22Rv1 (cell line): ENCODE measurements around the gene NFASC.

Experiments used
- H3K27ac ChIP-seq: fragments of 450-650 bp; 2 replicates; pipeline ENCODE4 v1.5.1; 2017
- CTCF ChIP-seq: fragments of 450-650 bp; IDR thresholded peaks from 2 replicates; pipeline ENCODE4 v1.5.1; 2017; ENCODE audit warnings: mild to moderate bottlenecking
- ZFX ChIP-seq: fragments of 450-650 bp; IDR thresholded peaks from 2 replicates; pipeline ENCODE4 v1.6.1; 2017; ENCODE audit warnings: antibody characterized with exemption, borderline replicate concordance

NFASC gene

GRCh38 chr1:205024679-205025078 is 154.0 kb downstream of the NFASC start:
- no peak overlapping the region for H3K27ac ChIP-seq
- no peak for TF ChIP-seq ZFX

- TF ChIP-seq CTCF (no peak), ZFX (no peak)
- H3K27ac ChIP-seq = no peak overlapping the region
Measured at GRCh38 chr1:205025239-205025638, 154.6 kb downstream of the NFASC start.

- no peak for TF ChIP-seq CTCF
- no peak for TF ChIP-seq ZFX
- H3K27ac ChIP-seq = no peak overlapping the region
Measured at GRCh38 chr1:205026181-205026580, 155.5 kb downstream of the NFASC start.

- no peak for TF ChIP-seq ZFX
- TF ChIP-seq CTCF = no peak
- no peak overlapping the region for H3K27ac ChIP-seq
Measured at GRCh38 chr1:205028390-205028789, 157.7 kb downstream of the NFASC start.

GRCh38 chr1:205028924-205029323 is 158.3 kb downstream of the NFASC start:
- no peak for TF ChIP-seq ZFX
- TF ChIP-seq CTCF = no peak
- no peak overlapping the region for H3K27ac ChIP-seq

GRCh38 chr1:205030241-205030640 is 159.6 kb downstream of the NFASC start:
- H3K27ac ChIP-seq = no peak overlapping the region
- TF ChIP-seq CTCF (no peak), ZFX (no peak)

- H3K27ac ChIP-seq = no peak overlapping the region
- TF ChIP-seq CTCF (no peak), ZFX (no peak)
Measured at GRCh38 chr1:205030896-205031295, 160.2 kb downstream of the NFASC start.

GRCh38 chr1:205032508-205032907 is 161.8 kb downstream of the NFASC start:
- H3K27ac ChIP-seq = no peak overlapping the region
- TF ChIP-seq ZFX (no peak), CTCF (no peak)
